HCT116 (cell line): ENCODE measurements around the gene TMEM242. TPM values are rescaled to one million over a fixed set of nuclear protein-coding genes. Genes with fewer than 3 reads are reported as not detected.

Experiments
- ATAC-seq: fragments of 200-7000 bp; cut with Tn5 transposase; 2 replicates; pipeline ENCODE4 v1.9.1; 2020; ENCODE audit warnings: mild to moderate bottlenecking, moderate library complexity
- BruUV-seq: library from RNA; stranded (reverse); fragments of 400-500 nt; replicated peaks from 2 replicates; lab custom pipeline; 2021; lab: Mats Ljungman, UMichigan
- CTCF ChIA-PET: fragments of 300-600 bp; sonication (Branson Sonifier 250); formaldehyde crosslinking; loops from one replicate; lab custom pipeline; 2021; ENCODE audit warnings: antibody characterized with exemption; lab: Charles Lee
- POLR2A ChIA-PET: fragments of 300-600, 350-600 bp; sonication (Branson Sonifier 250); formaldehyde crosslinking; loops from one replicate; lab custom pipeline; 2021; ENCODE audit warnings: antibody characterized with exemption; lab: Charles Lee
- RAD21 ChIA-PET, 2 experiments: fragments of 300-600 bp; sonication (Branson Sonifier 250); formaldehyde crosslinking; loops; one replicate each; lab custom pipeline; 2023; ENCODE audit warnings: low total read pairs in 2 of 2; ENCODE audit not compliant: uncharacterized antibody in 2 of 2, unreplicated experiment in 2 of 2, low non-redundant PET in 1 of 2; lab: Charles Lee
- DNase-seq: peaks from one replicate; pipeline ENCODE4 v3.0.0-alpha.2; 2010; ENCODE audit warnings: low read depth, low spot score
- H2AFZ ChIP-seq: fragments of 200-600 bp; shearing (Covaris generic), sonication (generic); 2 replicates; pipeline ENCODE4 v1.6.1; 2017; ENCODE audit warnings: low read depth, mixed run types, mixed read lengths, antibody characterized with exemption, low read length; ENCODE audit not compliant: poor library complexity, severe bottlenecking
- H3K27ac ChIP-seq: 2 replicates; pipeline ENCODE4 v1.5.1; 2012; ENCODE audit warnings: low read depth, low read length
- H3K27me3 ChIP-seq: fragments of 200-600 bp; sonication (generic); 2 replicates; pipeline ENCODE4 v1.6.1; 2016; ENCODE audit warnings: mixed run types, low read length, mixed read lengths; ENCODE audit not compliant: insufficient read depth
- H3K36me3 ChIP-seq, 2 experiments: fragments of 200-500 bp in 1 of 2; fragments of 200-600 bp in 1 of 2; sonication (Bioruptor generic) in 1 of 2; sonication (generic) in 1 of 2; 2 replicates each; pipeline versions ENCODE4 v1.5.1 to v1.6.1; 2014 to 2016; ENCODE audit warnings: low read length in 2 of 2, inconsistent platforms in 1 of 2, mixed read lengths in 1 of 2, mixed run types in 1 of 2; ENCODE audit not compliant: insufficient read depth in 2 of 2, control insufficient read depth in 1 of 2
- H3K4me1 ChIP-seq, 2 experiments: fragments of 200-600 bp in 1 of 2; sonication (generic) in 1 of 2; 2 replicates each; pipeline versions ENCODE4 v1.5.1 to v1.6.1; 2012 to 2017; ENCODE audit warnings: low read length in 2 of 2, inconsistent platforms in 1 of 2, mild to moderate bottlenecking in 1 of 2, mixed read lengths in 1 of 2, mixed run types in 1 of 2, moderate library complexity in 1 of 2; ENCODE audit not compliant: insufficient read depth in 2 of 2, control insufficient read depth in 1 of 2
- H3K4me2 ChIP-seq: fragments of 200-600 bp; sonication (generic); 2 replicates; pipeline ENCODE4 v1.6.1; 2017; ENCODE audit warnings: mixed run types, low read length, mixed read lengths
- H3K4me3 ChIP-seq, 2 experiments: fragments of 200-600 bp in 1 of 2; sonication (generic) in 1 of 2; replicated peaks in 1 of 2; 2 replicates each; pipeline ENCODE4 v1.5.1; 2011 to 2016; ENCODE audit warnings: low read length in 2 of 2, control low read depth in 1 of 2, low read depth in 1 of 2, mild to moderate bottlenecking in 1 of 2, mixed read lengths in 1 of 2, mixed run types in 1 of 2
- H3K79me2 ChIP-seq: fragments of 200-600 bp; sonication (generic); 2 replicates; pipeline ENCODE4 v1.6.1; 2017; ENCODE audit warnings: mild to moderate bottlenecking, mixed run types, low read length, moderate library complexity, mixed read lengths; ENCODE audit not compliant: insufficient read depth
- H3K9ac ChIP-seq: fragments of 200-600 bp; sonication (generic); 2 replicates; pipeline ENCODE4 v1.6.1; 2016; ENCODE audit warnings: low read length, mixed read lengths
- H3K9me2 ChIP-seq: fragments of 200-600 bp; sonication (generic), shearing (Covaris generic); 2 replicates; pipeline ENCODE4 v1.6.1; 2017; ENCODE audit warnings: mixed run types, mild to moderate bottlenecking, moderate library complexity; ENCODE audit not compliant: insufficient read depth
- H3K9me3 ChIP-seq, 2 experiments: fragments of 200-500 bp in 1 of 2; fragments of 200-600 bp in 1 of 2; sonication (Bioruptor generic) in 1 of 2; sonication (generic) in 1 of 2; 2 replicates each; pipeline ENCODE4 v1.6.1; 2014 to 2017; ENCODE audit warnings: low read length in 2 of 2, mixed read lengths in 2 of 2, inconsistent platforms in 1 of 2, low read depth in 1 of 2, mild to moderate bottlenecking in 1 of 2, mixed run types in 1 of 2, moderate library complexity in 1 of 2; ENCODE audit not compliant: control insufficient read depth in 1 of 2, insufficient read depth in 1 of 2
- H4K20me1 ChIP-seq: fragments of 200-600 bp; sonication (generic), shearing (Covaris generic); 2 replicates; pipeline ENCODE4 v1.6.1; 2017; ENCODE audit warnings: mixed run types, mild to moderate bottlenecking, moderate library complexity; ENCODE audit not compliant: insufficient read depth
- EGR1 ChIP-seq: IDR thresholded peaks from 2 replicates; pipeline ENCODE4 v1.6.1; 2012; ENCODE audit warnings: low read depth
- ELF1 ChIP-seq: IDR thresholded peaks from 2 replicates; pipeline ENCODE4 v1.6.1; 2012; ENCODE audit warnings: low read depth, borderline replicate concordance
- EZH2phosphoT487 ChIP-seq: fragments of 200-600 bp; IDR thresholded peaks from 2 replicates; pipeline ENCODE4 v1.6.1; 2018; ENCODE audit warnings: antibody characterized with exemption, borderline replicate concordance
- FOSL1 ChIP-seq: IDR thresholded peaks from 2 replicates; pipeline ENCODE4 v1.6.1; 2012; ENCODE audit warnings: low read depth
- JUND ChIP-seq: IDR thresholded peaks from 2 replicates; pipeline ENCODE4 v1.6.1; 2012
- POLR2A ChIP-seq: IDR thresholded peaks from 2 replicates; pipeline ENCODE4 v1.7.0; 2011; ENCODE audit warnings: borderline replicate concordance; ENCODE audit not compliant: insufficient read depth, insufficient read length; ENCODE audit errors: extremely low read depth
- RAD21 ChIP-seq: IDR thresholded peaks from 2 replicates; pipeline ENCODE4 v1.6.1; 2012; ENCODE audit warnings: low read depth, mild to moderate bottlenecking
- SIN3A ChIP-seq: IDR thresholded peaks from 2 replicates; pipeline ENCODE4 v1.6.1; 2012; ENCODE audit warnings: low read depth
- SP1 ChIP-seq: IDR thresholded peaks from 2 replicates; pipeline ENCODE4 v1.6.1; 2012; ENCODE audit warnings: low read depth
- SRF ChIP-seq: IDR thresholded peaks from 2 replicates; pipeline ENCODE4 v1.6.1; 2012; ENCODE audit warnings: low read depth
- ZFX ChIP-seq: fragments of 450-650 bp; IDR thresholded peaks from 2 replicates; pipeline ENCODE4 v1.6.1; 2017
- ZNF274 ChIP-seq: fragments of 200-500 bp; sonication (Bioruptor generic); IDR thresholded peaks from 2 replicates; pipeline ENCODE4 v1.6.1; 2014; ENCODE audit warnings: mild to moderate bottlenecking, low read depth, low read length, inconsistent platforms
- intact Hi-C: fragments of 100-400 bp; cut with micrococcal nuclease; formaldehyde crosslinking; loops from 2 replicates; pipeline ENCODE4 v1.10.0; 2022
- total RNA-seq: library from RNA; stranded (reverse); gene quantifications from one replicate; pipeline ENCODE4 v1.2.1, GENCODE V29; 2021; ENCODE audit not compliant: unreplicated experiment
- TF ChIP-seq, protein P1 (sequence below), 3 experiments: fragments of 200-600 bp in 1 of 3; sonication (generic) in 1 of 3; IDR thresholded peaks in 2 of 3; conservative IDR thresholded peaks in 1 of 3; 2 replicates each; pipeline ENCODE4 v1.5.1; 2012 to 2017; ENCODE audit warnings: low read depth in 2 of 3, low read length in 2 of 3, antibody characterized with exemption in 1 of 3, borderline replicate concordance in 1 of 3, control low read depth in 1 of 3, mild to moderate bottlenecking in 1 of 3, mixed read lengths in 1 of 3, mixed run types in 1 of 3, moderate library complexity in 1 of 3; ENCODE audit not compliant: insufficient read depth in 1 of 3
- TF ChIP-seq, protein P2 (sequence below): IDR thresholded peaks from 2 replicates; pipeline ENCODE4 v1.6.1; 2012; ENCODE audit warnings: low read depth

The TMEM242 gene
- total RNA-seq, 1 experiment from 2014 or later: 11.6 TPM

- H2AFZ ChIP-seq: no peak overlapping the region
- POLR2A ChIA-PET: no interaction called here
- H3K27ac ChIP-seq: no peak overlapping the region
- H3K36me3 ChIP-seq: no peaks in the 10 kb centered on the region
- peaks cover 23% of the 10 kb centered on the region; the same call in 1 of the 2 replicates for H3K27me3 ChIP-seq
- CTCF ChIA-PET: no interaction called here
- H3K9me3 ChIP-seq: no peaks in the 10 kb centered on the region
- H3K4me2 ChIP-seq: no peak overlapping the region
- no peaks in the 10 kb centered on the region for H3K9me2 ChIP-seq
- TF ChIP-seq ELF1: no peak
- TF ChIP-seq ZFX: no peak
- TF ChIP-seq, protein P1, sequence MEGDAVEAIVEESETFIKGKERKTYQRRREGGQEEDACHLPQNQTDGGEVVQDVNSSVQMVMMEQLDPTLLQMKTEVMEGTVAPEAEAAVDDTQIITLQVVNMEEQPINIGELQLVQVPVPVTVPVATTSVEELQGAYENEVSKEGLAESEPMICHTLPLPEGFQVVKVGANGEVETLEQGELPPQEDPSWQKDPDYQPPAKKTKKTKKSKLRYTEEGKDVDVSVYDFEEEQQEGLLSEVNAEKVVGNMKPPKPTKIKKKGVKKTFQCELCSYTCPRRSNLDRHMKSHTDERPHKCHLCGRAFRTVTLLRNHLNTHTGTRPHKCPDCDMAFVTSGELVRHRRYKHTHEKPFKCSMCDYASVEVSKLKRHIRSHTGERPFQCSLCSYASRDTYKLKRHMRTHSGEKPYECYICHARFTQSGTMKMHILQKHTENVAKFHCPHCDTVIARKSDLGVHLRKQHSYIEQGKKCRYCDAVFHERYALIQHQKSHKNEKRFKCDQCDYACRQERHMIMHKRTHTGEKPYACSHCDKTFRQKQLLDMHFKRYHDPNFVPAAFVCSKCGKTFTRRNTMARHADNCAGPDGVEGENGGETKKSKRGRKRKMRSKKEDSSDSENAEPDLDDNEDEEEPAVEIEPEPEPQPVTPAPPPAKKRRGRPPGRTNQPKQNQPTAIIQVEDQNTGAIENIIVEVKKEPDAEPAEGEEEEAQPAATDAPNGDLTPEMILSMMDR (IDR thresholded peaks at IDR 0.05 in 2 of 3, conservative IDR thresholded peaks at IDR 0.05 in 1 of 3; ENCODE audit: borderline replicate concordance in 1 of 3, insufficient read depth in 1 of 3, low read depth in 2 of 3, low read length in 2 of 3): no peak
- TF ChIP-seq SRF: no peak
- TF ChIP-seq EGR1: no peak
- TF ChIP-seq JUND: no peak
- no peak for TF ChIP-seq RAD21
- no peak for TF ChIP-seq FOSL1
- TF ChIP-seq, protein P2, sequence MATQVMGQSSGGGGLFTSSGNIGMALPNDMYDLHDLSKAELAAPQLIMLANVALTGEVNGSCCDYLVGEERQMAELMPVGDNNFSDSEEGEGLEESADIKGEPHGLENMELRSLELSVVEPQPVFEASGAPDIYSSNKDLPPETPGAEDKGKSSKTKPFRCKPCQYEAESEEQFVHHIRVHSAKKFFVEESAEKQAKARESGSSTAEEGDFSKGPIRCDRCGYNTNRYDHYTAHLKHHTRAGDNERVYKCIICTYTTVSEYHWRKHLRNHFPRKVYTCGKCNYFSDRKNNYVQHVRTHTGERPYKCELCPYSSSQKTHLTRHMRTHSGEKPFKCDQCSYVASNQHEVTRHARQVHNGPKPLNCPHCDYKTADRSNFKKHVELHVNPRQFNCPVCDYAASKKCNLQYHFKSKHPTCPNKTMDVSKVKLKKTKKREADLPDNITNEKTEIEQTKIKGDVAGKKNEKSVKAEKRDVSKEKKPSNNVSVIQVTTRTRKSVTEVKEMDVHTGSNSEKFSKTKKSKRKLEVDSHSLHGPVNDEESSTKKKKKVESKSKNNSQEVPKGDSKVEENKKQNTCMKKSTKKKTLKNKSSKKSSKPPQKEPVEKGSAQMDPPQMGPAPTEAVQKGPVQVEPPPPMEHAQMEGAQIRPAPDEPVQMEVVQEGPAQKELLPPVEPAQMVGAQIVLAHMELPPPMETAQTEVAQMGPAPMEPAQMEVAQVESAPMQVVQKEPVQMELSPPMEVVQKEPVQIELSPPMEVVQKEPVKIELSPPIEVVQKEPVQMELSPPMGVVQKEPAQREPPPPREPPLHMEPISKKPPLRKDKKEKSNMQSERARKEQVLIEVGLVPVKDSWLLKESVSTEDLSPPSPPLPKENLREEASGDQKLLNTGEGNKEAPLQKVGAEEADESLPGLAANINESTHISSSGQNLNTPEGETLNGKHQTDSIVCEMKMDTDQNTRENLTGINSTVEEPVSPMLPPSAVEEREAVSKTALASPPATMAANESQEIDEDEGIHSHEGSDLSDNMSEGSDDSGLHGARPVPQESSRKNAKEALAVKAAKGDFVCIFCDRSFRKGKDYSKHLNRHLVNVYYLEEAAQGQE: no peak
- TF ChIP-seq SIN3A: no peak
- TF ChIP-seq ZNF274: no peak
- no peak for TF ChIP-seq EZH2phosphoT487
- no peak for TF ChIP-seq POLR2A
- no peak for TF ChIP-seq SP1
- H4K20me1 ChIP-seq: no peaks in the 10 kb centered on the region
- no peak overlapping the region for H3K9ac ChIP-seq
- H3K79me2 ChIP-seq: no peaks in the 10 kb centered on the region
- H3K4me1 ChIP-seq: no peaks in the 10 kb centered on the region
- ATAC-seq: no peak
- DNase-seq: no peak
- H3K4me3 ChIP-seq: no peak overlapping the region
- intact Hi-C loops: no loop called here
- RAD21 ChIA-PET: no interaction called here
- no TSS peak for BruUV-seq
Measured at GRCh38 chr6:157254538-157254937, 68.8 kb downstream of the TMEM242 start.
